Nephron progenitor cell (in vitro differentiated cells): ENCODE results near the gene ALOX12B.

ENCODE experiments used
- DNase-seq: peaks from one replicate; pipeline ENCODE4 v3.0.0; 2021
- H3K27ac Mint-ChIP-seq: 2 replicates; pipeline ENCODE4 v1.8.0; 2021; ENCODE audit warnings: mild to moderate bottlenecking, moderate library complexity, mixed read lengths
- H3K27me3 Mint-ChIP-seq: 2 replicates; pipeline ENCODE4 v1.8.0; 2021; ENCODE audit warnings: mild to moderate bottlenecking, low read depth, mixed read lengths; ENCODE audit not compliant: poor library complexity
- H3K36me3 Mint-ChIP-seq: 2 replicates; pipeline ENCODE4 v1.8.0; 2021; ENCODE audit warnings: low read depth, mixed read lengths
- H3K4me1 Mint-ChIP-seq: 2 replicates; pipeline ENCODE4 v1.8.0; 2021; ENCODE audit warnings: mixed read lengths
- H3K4me3 Mint-ChIP-seq: 2 replicates; pipeline ENCODE4 v1.8.0; 2021; ENCODE audit warnings: mild to moderate bottlenecking, moderate library complexity, mixed read lengths
- H3K9me3 Mint-ChIP-seq: 2 replicates; pipeline ENCODE4 v1.8.0; 2021; ENCODE audit warnings: mild to moderate bottlenecking, moderate library complexity, mixed read lengths
- TF ChIP-seq, protein P1 (sequence below): fragments of 200-600 bp; sonication (generic); IDR thresholded peaks from 2 replicates; pipeline ENCODE4 v1.5.0; 2021; ENCODE audit warnings: antibody characterized with exemption

The ALOX12B gene

DNA sequence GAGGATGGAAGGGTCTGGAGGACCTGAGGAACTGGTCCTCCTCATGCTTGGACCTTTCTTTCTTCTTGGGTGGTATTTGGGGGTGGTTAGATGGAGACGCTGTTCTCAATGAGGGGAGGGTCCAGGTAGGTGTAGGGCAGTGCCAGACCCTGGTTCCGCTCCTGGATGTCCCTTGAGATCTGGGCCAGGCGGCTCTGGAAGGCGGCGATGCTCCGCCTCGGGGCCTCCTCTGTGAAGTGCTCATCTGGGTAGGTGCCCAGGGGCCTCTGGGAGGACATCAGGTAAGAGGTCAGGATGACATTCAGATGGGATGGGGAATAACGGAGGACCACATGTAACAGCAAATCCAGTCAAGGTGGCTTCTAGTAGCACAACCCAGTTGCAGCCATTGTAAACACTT, 9.0 kb upstream of the ALOX12B start:
- TF ChIP-seq, protein P1, sequence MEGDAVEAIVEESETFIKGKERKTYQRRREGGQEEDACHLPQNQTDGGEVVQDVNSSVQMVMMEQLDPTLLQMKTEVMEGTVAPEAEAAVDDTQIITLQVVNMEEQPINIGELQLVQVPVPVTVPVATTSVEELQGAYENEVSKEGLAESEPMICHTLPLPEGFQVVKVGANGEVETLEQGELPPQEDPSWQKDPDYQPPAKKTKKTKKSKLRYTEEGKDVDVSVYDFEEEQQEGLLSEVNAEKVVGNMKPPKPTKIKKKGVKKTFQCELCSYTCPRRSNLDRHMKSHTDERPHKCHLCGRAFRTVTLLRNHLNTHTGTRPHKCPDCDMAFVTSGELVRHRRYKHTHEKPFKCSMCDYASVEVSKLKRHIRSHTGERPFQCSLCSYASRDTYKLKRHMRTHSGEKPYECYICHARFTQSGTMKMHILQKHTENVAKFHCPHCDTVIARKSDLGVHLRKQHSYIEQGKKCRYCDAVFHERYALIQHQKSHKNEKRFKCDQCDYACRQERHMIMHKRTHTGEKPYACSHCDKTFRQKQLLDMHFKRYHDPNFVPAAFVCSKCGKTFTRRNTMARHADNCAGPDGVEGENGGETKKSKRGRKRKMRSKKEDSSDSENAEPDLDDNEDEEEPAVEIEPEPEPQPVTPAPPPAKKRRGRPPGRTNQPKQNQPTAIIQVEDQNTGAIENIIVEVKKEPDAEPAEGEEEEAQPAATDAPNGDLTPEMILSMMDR, result no peak
- no peak for DNase-seq
- H3K36me3 Mint-ChIP-seq, result no peaks in the 10 kb centered on the region
- H3K4me3 Mint-ChIP-seq, result no peak overlapping the region
- H3K4me1 Mint-ChIP-seq, result peaks cover 11% of the 10 kb centered on the region
- H3K27ac Mint-ChIP-seq, result no peak overlapping the region
- peaks cover 70% of the 10 kb centered on the region for H3K27me3 Mint-ChIP-seq
- H3K9me3 Mint-ChIP-seq, result no peaks in the 10 kb centered on the region

DNA sequence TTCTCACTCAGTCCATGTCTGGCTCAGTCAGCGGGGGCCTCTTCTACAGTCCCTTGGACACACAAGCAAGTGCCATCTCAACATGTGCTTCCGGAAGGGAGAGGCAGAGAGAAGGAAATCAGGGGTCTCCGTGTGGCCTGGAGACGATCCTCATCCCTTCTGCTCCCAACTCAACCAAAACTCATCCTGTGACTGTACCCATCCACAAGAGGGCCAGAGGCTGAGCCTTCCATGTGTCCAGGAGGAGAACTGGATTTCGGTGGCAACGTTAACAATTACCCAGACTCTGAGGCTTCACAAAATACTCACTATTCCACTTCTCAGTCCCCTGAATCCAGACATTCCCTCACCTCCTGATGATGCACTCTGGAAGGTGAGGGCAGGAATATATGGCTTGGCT, 7.8 kb upstream of the ALOX12B start:
- DNase-seq, result no peak
- H3K4me1 Mint-ChIP-seq, result peaks cover 11% of the 10 kb centered on the region

DNA sequence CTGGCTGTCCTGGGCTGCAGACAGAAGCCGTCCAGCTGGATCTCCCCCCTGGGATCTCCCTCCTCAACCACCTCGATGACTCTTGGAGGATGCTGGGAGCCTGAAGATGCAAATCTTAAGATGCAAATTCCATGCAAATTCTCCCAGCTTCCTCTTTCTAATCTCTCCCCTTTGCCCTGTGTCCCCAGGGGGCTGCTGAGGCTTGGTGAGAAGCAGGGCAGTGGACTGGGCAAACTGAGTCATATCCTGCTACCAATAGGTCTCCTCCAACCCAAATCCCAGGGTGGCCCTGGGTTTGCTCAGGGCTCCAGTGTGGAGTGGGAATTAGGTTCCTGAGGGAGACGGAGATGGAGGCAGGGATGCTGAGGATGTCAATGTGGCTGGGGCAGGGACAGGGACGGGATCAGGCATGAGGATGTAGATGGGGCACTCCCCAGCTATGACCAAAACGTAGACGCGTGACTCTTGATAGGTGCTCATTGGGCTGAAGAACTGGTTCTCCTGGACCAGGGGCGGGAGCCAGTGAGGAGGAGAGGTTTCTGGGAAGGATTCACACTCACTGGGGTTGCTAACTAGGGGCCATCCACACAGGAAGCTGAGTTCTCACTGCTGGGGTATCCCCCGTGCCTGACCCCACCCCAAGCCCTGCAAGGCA, 3.6 kb upstream of the ALOX12B start:
- peaks cover 4% of the 10 kb centered on the region for H3K4me1 Mint-ChIP-seq

More for the DNA sequence above, 7.8 kb upstream of the ALOX12B start:
- Mint-ChIP-seq H3K4me3 (no peak overlapping the region), H3K27me3 (peaks cover 82% of the 10 kb centered on the region), H3K27ac (no peak overlapping the region), H3K9me3 (no peaks in the 10 kb centered on the region), H3K36me3 (no peaks in the 10 kb centered on the region)
- TF ChIP-seq, protein P1, result no peak

DNA sequence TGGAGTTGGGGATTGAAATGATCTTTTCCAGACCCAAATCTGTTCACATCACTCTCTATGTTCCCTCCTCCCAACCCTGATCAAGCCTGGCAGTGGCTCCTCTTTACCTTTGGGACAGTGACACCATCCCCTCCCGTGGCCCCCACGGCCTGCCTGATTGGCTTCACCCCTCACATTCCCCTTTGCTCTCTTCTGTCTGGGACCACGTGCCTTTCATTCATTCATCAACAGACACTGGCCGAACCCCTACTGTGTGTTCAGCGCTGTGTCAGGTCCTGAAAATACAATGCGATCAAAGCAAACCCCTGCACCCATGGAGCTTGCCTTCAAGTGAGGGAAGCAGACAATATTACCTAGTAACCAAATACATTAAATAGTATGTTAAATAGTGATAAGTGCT, 2.2 kb upstream of the ALOX12B start:
- no peaks in the 10 kb centered on the region for H3K36me3 Mint-ChIP-seq
- peaks cover 4% of the 10 kb centered on the region for H3K4me1 Mint-ChIP-seq
- H3K27ac Mint-ChIP-seq, result no peak overlapping the region
- H3K4me3 Mint-ChIP-seq, result no peak overlapping the region
- TF ChIP-seq, protein P1, result no peak
- H3K9me3 Mint-ChIP-seq, result no peaks in the 10 kb centered on the region
- peaks cover 89% of the 10 kb centered on the region for H3K27me3 Mint-ChIP-seq
- DNase-seq, result no peak

More for the DNA sequence above, 3.6 kb upstream of the ALOX12B start:
- Mint-ChIP-seq H3K27ac (no peak overlapping the region), H3K9me3 (no peaks in the 10 kb centered on the region), H3K4me3 (no peak overlapping the region), H3K27me3 (peaks cover 87% of the 10 kb centered on the region), H3K36me3 (no peaks in the 10 kb centered on the region)
- no peak for DNase-seq
- TF ChIP-seq, protein P1, result no peak

DNA sequence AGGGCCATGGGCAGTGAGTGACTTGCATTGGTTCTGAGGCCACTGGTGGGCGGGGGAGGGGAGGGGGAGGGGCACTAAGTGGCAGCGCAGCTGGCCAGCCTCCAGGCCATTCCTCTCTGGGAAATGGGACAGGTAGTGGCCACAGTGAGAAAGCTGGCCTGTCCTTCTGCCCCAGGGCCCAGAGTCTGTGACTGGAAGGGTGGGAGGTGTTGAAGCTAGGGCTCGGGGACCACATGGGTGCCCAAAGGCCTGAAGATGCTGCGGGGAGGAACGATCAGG, 375 bp upstream of the ALOX12B start:
- no peak for DNase-seq

DNA sequence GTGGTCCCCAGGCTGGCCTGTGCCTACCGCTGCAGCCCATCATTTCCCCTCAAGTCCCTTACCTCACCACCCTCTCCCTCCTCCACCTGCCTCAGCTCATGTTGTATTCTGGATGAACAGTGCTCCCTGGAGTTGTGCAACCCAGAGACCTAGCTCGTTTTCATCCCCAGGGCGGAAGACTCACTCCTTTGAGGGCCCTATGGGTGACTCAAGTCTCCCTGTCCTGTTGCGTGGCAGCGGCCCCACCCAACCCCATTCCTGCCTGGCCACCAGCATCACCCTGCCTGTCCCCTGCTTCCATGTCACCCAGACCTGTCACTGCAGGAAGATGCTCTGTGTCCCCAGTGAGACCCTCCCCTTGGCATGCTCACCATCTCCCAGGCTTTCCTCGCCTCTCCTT, 3.3 kb downstream of the ALOX12B start:
- TF ChIP-seq, protein P1, result no peak
- Mint-ChIP-seq H3K27me3 (peaks cover 94% of the 10 kb centered on the region), H3K4me3 (no peak overlapping the region)

More for the DNA sequence above, 375 bp upstream of the ALOX12B start:
- TF ChIP-seq, protein P1, result no peak
- no peaks in the 10 kb centered on the region for H3K36me3 Mint-ChIP-seq
- no peaks in the 10 kb centered on the region for H3K9me3 Mint-ChIP-seq
- no peak overlapping the region for H3K27ac Mint-ChIP-seq
- H3K4me1 Mint-ChIP-seq, result no peaks in the 10 kb centered on the region
- peaks cover 94% of the 10 kb centered on the region for H3K27me3 Mint-ChIP-seq
- H3K4me3 Mint-ChIP-seq, result no peak overlapping the region

More for the DNA sequence above, 3.3 kb downstream of the ALOX12B start:
- no peaks in the 10 kb centered on the region for H3K9me3 Mint-ChIP-seq
- H3K36me3 Mint-ChIP-seq, result no peaks in the 10 kb centered on the region
- DNase-seq, result no peak
- no peaks in the 10 kb centered on the region for H3K4me1 Mint-ChIP-seq
- H3K27ac Mint-ChIP-seq, result no peak overlapping the region
